Measurements from ENCODE around the gene DDX17. TPM values are rescaled to one million over a fixed set of nuclear protein-coding genes. Genes with fewer than 3 reads are reported as not detected.

Gene DDX17
- total and polyA plus RNA-seq, 9 of the 15 experiments (the other 6 are each of a cell fraction or from before 2014, with no cell fraction given): 17.6 to 421 (median 189) TPM

- TF ChIP-seq AFF1 (IDR thresholded peaks at IDR 0.05; ENCODE audit: low read depth in 1 of 2, partially characterized antibody in 2 of 2) (no peak), ZNF174 (CRISPR knock-in tag; IDR thresholded peaks at IDR 0.05) (no peak), NFXL1 (CRISPR knock-in tag; IDR thresholded peaks at IDR 0.05) (no peak), CBFB (CRISPR knock-in tag; IDR thresholded peaks at IDR 0.05) (no peak), ZNF384 (IDR thresholded peaks at IDR 0.05; ENCODE audit: low read depth, low read length) (no peak), RFX1 (IDR thresholded peaks at IDR 0.05) (peak; percentile 59), DDX20 (tag; IDR thresholded peaks at IDR 0.05; ENCODE audit: low read depth) (no peak), ZBTB33 (CRISPR knock-in tag; IDR thresholded peaks at IDR 0.05) (no peak), ZNF184 (CRISPR knock-in tag; IDR thresholded peaks at IDR 0.05) (no peak), RFX7 (CRISPR knock-in tag; IDR thresholded peaks at IDR 0.05) (no peak), TRIM24 (IDR thresholded peaks at IDR 0.05) (no peak), CHD4 (IDR thresholded peaks at IDR 0.05; ENCODE audit: insufficient read depth, insufficient replicate concordance, low read depth, low read length, poor library complexity, severe bottlenecking) (no peak), ZNF197 (CRISPR knock-in tag; IDR thresholded peaks at IDR 0.05; ENCODE audit: low read depth) (peak; percentile 63; the same call in 1 of the 2 replicates), HNRNPLL (IDR thresholded peaks at IDR 0.05; ENCODE audit: low read depth, low read length, poor library complexity, severe bottlenecking) (peak; percentile 99), ZNF511 (CRISPR knock-in tag; IDR thresholded peaks at IDR 0.05) (no peak), ARNT (IDR thresholded peaks at IDR 0.05) (no peak), HMBOX1 (IDR thresholded peaks at IDR 0.05) (no peak), ATF2 (CRISPR knock-in tag; IDR thresholded peaks at IDR 0.05) (no peak), CREM (IDR thresholded peaks at IDR 0.05; ENCODE audit: low read depth) (peak; percentile 70)
These were observed at the start of gene DDX17 (continued) for GRCh38 chr22:38506118-38506962.
